H1 (cell line): ENCODE data around the gene NFIA. TPM values are rescaled to one million over a fixed set of nuclear protein-coding genes. Genes with fewer than 3 reads are reported as not detected.

Experiments
- CTCF ChIA-PET: fragments of 300-600 bp; sonication (Branson Sonifier 250); formaldehyde crosslinking; loops from one replicate; lab custom pipeline; 2021; ENCODE audit not compliant: partially characterized antibody; lab: Charles Lee
- POLR2A ChIA-PET: fragments of 300-600 bp; sonication (Branson Sonifier 250); formaldehyde crosslinking; loops from one replicate; lab custom pipeline; 2021; ENCODE audit warnings: inconsistent platforms; ENCODE audit not compliant: partially characterized antibody; lab: Charles Lee
- DNase-seq, 2 experiments: peaks; one replicate each; pipeline versions ENCODE4 v3.0.0 to v3.0.0-alpha.2; 2010 to 2022; ENCODE audit warnings: low spot score in 2 of 2, low read depth in 1 of 2, mixed read lengths in 1 of 2
- FAIRE-seq: peaks from 2 replicates; lab custom pipeline; 2011; peaks lifted over from hg19 to GRCh38; lab: Jason Lieb, UNC
- H2AFZ ChIP-seq: 2 replicates; pipeline ENCODE4 v1.8.1; 2012; ENCODE audit warnings: low read length, inconsistent platforms
- H2AK5ac ChIP-seq: 2 replicates; pipeline ENCODE4 v1.6.1; 2013; ENCODE audit warnings: low read depth, low read length
- H2BK120ac ChIP-seq: replicated peaks from 2 replicates; pipeline ENCODE3; 2013; ENCODE audit warnings: low read depth, low read length, inconsistent platforms
- H2BK12ac ChIP-seq: 2 replicates; pipeline ENCODE4 v1.6.1; 2013; ENCODE audit warnings: low read depth, low read length
- H2BK15ac ChIP-seq: 2 replicates; pipeline ENCODE4 v1.6.1; 2013; ENCODE audit warnings: low read length
- H2BK20ac ChIP-seq: 2 replicates; pipeline ENCODE4 v1.6.1; 2013; ENCODE audit warnings: low read length
- H2BK5ac ChIP-seq: 2 replicates; pipeline ENCODE4 v1.6.1; 2013; ENCODE audit warnings: low read depth, low read length
- H3K14ac ChIP-seq: 2 replicates; pipeline ENCODE4 v1.6.1; 2013; ENCODE audit warnings: inconsistent platforms; ENCODE audit not compliant: insufficient read length
- H3K18ac ChIP-seq: 2 replicates; pipeline ENCODE4 v1.6.1; 2013; ENCODE audit warnings: low read length; ENCODE audit errors: extremely low read depth
- H3K23ac ChIP-seq: 2 replicates; pipeline ENCODE4 v1.6.1; 2013; ENCODE audit warnings: inconsistent platforms; ENCODE audit not compliant: insufficient read length
- H3K23me2 ChIP-seq: 2 replicates; pipeline ENCODE4 v1.6.1; 2013; ENCODE audit warnings: low read depth, low read length
- H3K27ac ChIP-seq: 2 replicates; pipeline ENCODE4 v1.6.1; 2011; ENCODE audit warnings: low read depth, low read length, inconsistent platforms
- H3K27me3 ChIP-seq, 4 experiments: replicated peaks in 1 of 4; 1 replicate in 1 of 4; 2 replicates in 3 of 4; pipeline versions ENCODE4 v1.6.1 to v1.8.1; 2011 to 2013; ENCODE audit warnings: low read length in 3 of 4, mild to moderate bottlenecking in 3 of 4, inconsistent platforms in 2 of 4, mixed read lengths in 2 of 4, moderate library complexity in 1 of 4; ENCODE audit not compliant: control insufficient read depth in 3 of 4, insufficient read depth in 3 of 4; ENCODE audit errors: extremely low read depth in 1 of 4
- H3K36me3 ChIP-seq, 4 experiments: 2 replicates each; pipeline versions ENCODE4 v1.6.1 to v1.8.1; 2011 to 2013; ENCODE audit warnings: mild to moderate bottlenecking in 4 of 4, low read length in 3 of 4, moderate library complexity in 2 of 4, control low read depth in 1 of 4, inconsistent platforms in 1 of 4; ENCODE audit not compliant: insufficient read depth in 4 of 4, control insufficient read depth in 2 of 4
- H3K4ac ChIP-seq: replicated peaks from 2 replicates; pipeline ENCODE3; 2013; ENCODE audit warnings: low read length, low read depth, mixed read lengths, inconsistent platforms; ENCODE audit not compliant: insufficient read length
- H3K4me1 ChIP-seq, 4 experiments: replicated peaks in 1 of 4; 1 replicate in 1 of 4; 2 replicates in 3 of 4; pipeline versions ENCODE4 v1.6.1 to v1.8.1; 2011 to 2013; ENCODE audit warnings: low read length in 3 of 4, inconsistent platforms in 2 of 4, mixed read lengths in 1 of 4; ENCODE audit not compliant: insufficient read depth in 4 of 4, control insufficient read depth in 3 of 4
- H3K4me2 ChIP-seq, 2 experiments: 2 replicates each; pipeline versions ENCODE4 v1.6.1 to v1.8.1; 2011 to 2013; ENCODE audit warnings: low read depth in 2 of 2, low read length in 2 of 2, control low read depth in 1 of 2, inconsistent platforms in 1 of 2, mild to moderate bottlenecking in 1 of 2; ENCODE audit not compliant: insufficient read depth in 1 of 2
- H3K4me3 ChIP-seq, 4 experiments: fragments of 200-600, 300-600 bp in 1 of 4; sonication (generic), shearing (Covaris generic), sonication (Bioruptor Twin) in 1 of 4; 2 replicates each; pipeline versions ENCODE4 v1.5.1 to v1.8.1; 2011 to 2016; ENCODE audit warnings: low read length in 4 of 4, low read depth in 3 of 4, control low read depth in 2 of 4, inconsistent platforms in 2 of 4, mild to moderate bottlenecking in 2 of 4, mixed read lengths in 1 of 4, moderate library complexity in 1 of 4; ENCODE audit not compliant: insufficient read depth in 2 of 4; ENCODE audit errors: extremely low read depth in 1 of 4
- H3K56ac ChIP-seq: replicated peaks from 2 replicates; pipeline ENCODE3; 2013; ENCODE audit warnings: low read depth, mild to moderate bottlenecking, mixed read lengths, low read length, inconsistent platforms; ENCODE audit not compliant: insufficient read length
- H3K79me1 ChIP-seq: 2 replicates; pipeline ENCODE4 v1.6.1; 2013; ENCODE audit warnings: low read depth, low read length, control low read depth
- H3K79me2 ChIP-seq, 2 experiments: 2 replicates each; pipeline versions ENCODE4 v1.6.1 to v1.8.1; 2012 to 2013; ENCODE audit warnings: low read length in 2 of 2, mild to moderate bottlenecking in 2 of 2, inconsistent platforms in 1 of 2; ENCODE audit not compliant: insufficient read depth in 2 of 2, control insufficient read depth in 1 of 2
- H3K9ac ChIP-seq, 4 experiments: replicated peaks in 1 of 4; 1 replicate in 1 of 4; 2 replicates in 3 of 4; pipeline versions ENCODE4 v1.6.1 to v1.8.1; 2011 to 2013; ENCODE audit warnings: low read depth in 3 of 4, low read length in 3 of 4, control low read depth in 2 of 4, mild to moderate bottlenecking in 2 of 4, moderate library complexity in 2 of 4, inconsistent platforms in 1 of 4; ENCODE audit errors: extremely low read depth in 1 of 4
- H3K9me3 ChIP-seq, 2 experiments: 2 replicates each; pipeline versions ENCODE4 v1.6.1 to v1.8.1; 2012 to 2013; ENCODE audit warnings: mild to moderate bottlenecking in 2 of 2, moderate library complexity in 2 of 2, control low read depth in 1 of 2, inconsistent platforms in 1 of 2, low read depth in 1 of 2, low read length in 1 of 2, mixed read lengths in 1 of 2; ENCODE audit not compliant: insufficient read depth in 2 of 2
- H4K20me1 ChIP-seq, 2 experiments: replicated peaks in 1 of 2; 2 replicates each; pipeline versions ENCODE3 to v1.8.1; 2011 to 2013; ENCODE audit warnings: inconsistent platforms in 2 of 2, low read length in 2 of 2, mild to moderate bottlenecking in 1 of 2; ENCODE audit not compliant: insufficient read depth in 2 of 2, control insufficient read depth in 1 of 2
- H4K5ac ChIP-seq: 2 replicates; pipeline ENCODE4 v1.6.1; 2013; ENCODE audit warnings: low read length, low read depth, mixed read lengths, inconsistent platforms; ENCODE audit not compliant: insufficient read length
- H4K8ac ChIP-seq: 2 replicates; pipeline ENCODE4 v1.8.0; 2013; ENCODE audit warnings: mild to moderate bottlenecking, moderate library complexity, low read length, inconsistent platforms; ENCODE audit not compliant: insufficient read depth; ENCODE audit errors: extremely low read depth
- H4K91ac ChIP-seq: replicated peaks from 2 replicates; pipeline ENCODE3; 2013; ENCODE audit warnings: low read length, mixed read lengths, inconsistent platforms; ENCODE audit not compliant: insufficient read length
- ATF2 ChIP-seq: IDR thresholded peaks from 2 replicates; pipeline ENCODE4 v1.6.1; 2012; ENCODE audit warnings: low read length, inconsistent platforms
- BCL11A ChIP-seq, 2 experiments: IDR thresholded peaks; one replicate each; pipeline ENCODE4 v1.6.1; 2011; ENCODE audit warnings: low read depth in 2 of 2, low read length in 2 of 2, mild to moderate bottlenecking in 2 of 2
- JUN ChIP-seq: IDR thresholded peaks from 2 replicates; pipeline ENCODE4 v1.6.1; 2011; ENCODE audit warnings: low read depth, mild to moderate bottlenecking, improper control_type of control experiment, low read length
- RBBP5 ChIP-seq: IDR thresholded peaks from 2 replicates; pipeline ENCODE4 v1.7.1; 2012; ENCODE audit warnings: low read depth, mild to moderate bottlenecking, inconsistent platforms, low read length, moderate library complexity, borderline replicate concordance
- SIRT6 ChIP-seq: IDR thresholded peaks from one replicate; pipeline ENCODE4 v1.7.1; 2012; ENCODE audit warnings: low read length, inconsistent platforms
- SIX5 ChIP-seq: IDR thresholded peaks from 2 replicates; pipeline ENCODE4 v1.6.1; 2011; ENCODE audit warnings: mild to moderate bottlenecking, low read depth, low read length
- USF2 ChIP-seq: IDR thresholded peaks from 2 replicates; pipeline ENCODE4 v1.6.1; 2011; ENCODE audit warnings: low read length, improper control_type of control experiment
- WGBS, 2 experiments: shearing (Covaris generic) in 1 of 2; methylation state at CpG; one replicate each; pipeline versions ENCODE4 v1.1.6 to v1.1.7; 2013 to 2015; ENCODE audit warnings: low lambda C conversion rate in 2 of 2, mixed read lengths in 2 of 2, inconsistent platforms in 1 of 2, low coverage in 1 of 2, missing lambda C conversion rate in 1 of 2; ENCODE audit not compliant: insufficient replicate concordance in 2 of 2, insufficient coverage in 1 of 2, insufficient read length in 1 of 2; ENCODE audit errors: extremely low coverage in 1 of 2, missing lambda C conversion rate in 1 of 2; 5-methylcytosine and 5-hydroxymethylcytosine counted together
- polyA plus RNA-seq, 7 experiments: library from polyadenylated mRNA; depleted of rRNA in 3 of 7; stranded (reverse) in 5 of 7; unstranded in 2 of 7; fragments of >200 nt in 5 of 7; fragments of 200-250 nt in 2 of 7; gene quantifications; 1 replicate in 5 of 7; 2 replicates in 1 of 7; 4 replicates in 1 of 7; pipeline versions ENCODE4 v1.2.1 to v1.2.3, GENCODE V29; 2011 to 2013; ENCODE audit warnings: missing spikeins in 2 of 7, mixed read lengths in 2 of 7
- total RNA-seq: library from RNA; stranded (reverse); fragmentation: NEBNext Ultra II Directional; extraction: Animal tissue kit (Norgen Biotek cat#: 25700); gene quantifications from 2 replicates; pipeline ENCODE4 v1.2.1, GENCODE V29; 2021

Gene NFIA
- total and polyA plus RNA-seq, 2 of the 8 experiments (the other 6 are each of a cell fraction or from before 2014, with no cell fraction given): 1.8 to 2.3 TPM

DNA sequence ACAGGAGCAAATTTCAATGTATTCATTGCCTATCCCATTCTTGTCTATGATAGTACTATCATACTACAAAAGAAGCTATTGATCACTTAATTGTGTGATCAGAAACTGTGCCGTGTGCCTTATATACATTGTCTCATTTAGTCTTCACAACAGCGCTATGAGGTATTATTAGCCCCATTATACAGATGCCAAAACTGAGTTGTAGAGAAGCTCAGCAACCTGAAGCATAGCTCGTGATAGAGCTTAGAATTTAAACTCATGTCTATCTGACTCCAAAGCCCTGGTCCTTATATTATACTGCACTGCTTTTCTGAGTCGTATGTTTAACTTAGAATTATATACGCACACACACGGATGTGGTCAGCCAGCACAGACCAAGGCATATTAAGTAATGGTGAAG, 315.1 kb downstream of the NFIA start:
- Histone ChIP-seq H3K23me2 (no peaks in the 10 kb centered on the region; the same call in 1 of the 2 replicates), H3K4me2 (no peak overlapping the region), H4K5ac (no peak overlapping the region), H3K79me1 (no peaks in the 10 kb centered on the region), H2BK12ac (no peak overlapping the region), H3K23ac (no peak overlapping the region), H3K79me2 (no peaks in the 10 kb centered on the region), H3K56ac (no peak overlapping the region), H3K4ac (no peak overlapping the region), H3K4me1 (no peaks in the 10 kb centered on the region), H2BK15ac (no peak overlapping the region), H4K8ac (no peak overlapping the region), H2BK5ac (no peak overlapping the region), H3K4me3 (no peak overlapping the region), H4K20me1 (no peaks in the 10 kb centered on the region), H2BK120ac (no peak overlapping the region), H3K27ac (no peak overlapping the region), H4K91ac (no peak overlapping the region), H3K9me3 (no peaks in the 10 kb centered on the region), H3K14ac (no peak overlapping the region), H3K36me3 (no peaks in the 10 kb centered on the region), H3K27me3 (peaks cover 0 to 1% (median 0%) of the 10 kb centered on the region in 4 experiments; a peak in 1 of 7 replicates), H2BK20ac (no peak overlapping the region), H2AK5ac (no peak overlapping the region), H3K9ac (no peak overlapping the region), H3K18ac (no peak overlapping the region), H2AFZ (no peak overlapping the region)
- 92% methylated on average over 6 of the region's 6 CpGs; no CpG with 5 or more reads in 1 of the 2 experiments for WGBS, 2 experiments
- FAIRE-seq (no peak), DNase-seq (no peak)
- TF ChIP-seq JUN (no peak), USF2 (no peak), ATF2 (no peak), RBBP5 (no peak), BCL11A (IDR thresholded peaks at IDR 0.05; ENCODE audit: low read depth in 2 of 2, low read length in 2 of 2) (no peak), SIRT6 (no peak), SIX5 (no peak)
- ChIA-PET CTCF (interaction anchor here (0.7 to 1.4 kb wide), 3 partner anchors 13 to 503 kb away, joined by 3 read pairs; no protein-coding TSS in a partner anchor), POLR2A (no interaction called here)
